IPS-NIHi7 (cell line): Measurements from ENCODE around the gene SNX6.
"Not testable (repeated sequence)": the region's sequence is repeated elsewhere in the genome, so short reads cannot be mapped to it uniquely, and the experiment has no call there.

ENCODE experiments used
- DNase-seq: peaks from one replicate; pipeline ENCODE4 v3.0.0; 2012; ENCODE audit warnings: mixed read lengths; ENCODE audit errors: extremely low spot score

SNX6 gene

GRCh38 chr14:34629657-34630529, at the start of gene SNX6:
SNX6 (minus strand) TSS chr14:34630148; CDS start chr14:34630116, 32 bp downstream.
- peak; percentile 100 for DNase-seq

GRCh38 chr14:34678735-34679134, 48.8 kb upstream of the SNX6 start:
- DNase-seq, result no peak

- DNase-seq, result no peak
Observed at GRCh38 chr14:34678306-34678705, 48.4 kb upstream of the SNX6 start.

- DNase-seq, result no peak
Observed at GRCh38 chr14:34676516-34677211, 46.7 kb upstream of the SNX6 start.

- no peak for DNase-seq
Observed at GRCh38 chr14:34673702-34674101, 43.8 kb upstream of the SNX6 start.

- no peak for DNase-seq
Observed at GRCh38 chr14:34671716-34672115, 41.8 kb upstream of the SNX6 start.

GRCh38 chr14:34668111-34668510, 38.2 kb upstream of the SNX6 start:
- DNase-seq, result no peak

GRCh38 chr14:34667007-34667406, 37.1 kb upstream of the SNX6 start:
- no peak for DNase-seq

GRCh38 chr14:34665785-34666435, 36.0 kb upstream of the SNX6 start:
- no peak for DNase-seq

GRCh38 chr14:34662561-34663088, 32.7 kb upstream of the SNX6 start:
- DNase-seq, result no peak

GRCh38 chr14:34660796-34661195, 30.8 kb upstream of the SNX6 start:
- no peak for DNase-seq

- DNase-seq, result no peak
Observed at GRCh38 chr14:34655959-34656358, 26.0 kb upstream of the SNX6 start.

- DNase-seq, result not testable (repeated sequence)
Observed at GRCh38 chr14:34653073-34653472, 23.1 kb upstream of the SNX6 start.

- not testable (repeated sequence) for DNase-seq
Observed at GRCh38 chr14:34652348-34652747, 22.4 kb upstream of the SNX6 start.

- no peak for DNase-seq
Observed at GRCh38 chr14:34650786-34651584, 21.0 kb upstream of the SNX6 start.

- not testable (repeated sequence) for DNase-seq
Observed at GRCh38 chr14:34650006-34650405, 20.1 kb upstream of the SNX6 start.

GRCh38 chr14:34649344-34649743, 19.4 kb upstream of the SNX6 start:
- no peak for DNase-seq

GRCh38 chr14:34646570-34647255, 16.8 kb upstream of the SNX6 start:
- no peak for DNase-seq

- DNase-seq, result no peak
Observed at GRCh38 chr14:34643361-34643760, 13.4 kb upstream of the SNX6 start.

- no peak for DNase-seq
Observed at GRCh38 chr14:34642595-34642994, 12.6 kb upstream of the SNX6 start.

- DNase-seq, result no peak
Observed at GRCh38 chr14:34640826-34641225, 10.9 kb upstream of the SNX6 start.
